GM23338 (cell line): ENCODE results near the gene KCNQ5.

Experiments
- CREB1 ChIP-seq: fragments of 250-450 bp; sonication (Bioruptor Pico); IDR thresholded peaks from 2 replicates; pipeline ENCODE4 v1.5.0; 2020; ENCODE audit warnings: low read depth, mild to moderate bottlenecking, moderate library complexity
- CTCF ChIP-seq, 2 experiments: fragments of 200-600 bp in 1 of 2; sonication (generic) in 1 of 2; conservative IDR thresholded peaks; 2 replicates each; pipeline versions ENCODE4 v1.5.1 to v1.6.1; 2016 to 2017; ENCODE audit warnings: antibody characterized with exemption in 2 of 2, low read depth in 2 of 2, mild to moderate bottlenecking in 2 of 2, moderate library complexity in 1 of 2
- ETS1 ChIP-seq: IDR thresholded peaks from 2 replicates; pipeline ENCODE4 v1.6.1; 2016; ENCODE audit warnings: antibody characterized with exemption
- EZH2 ChIP-seq: fragments of 200-600 bp; sonication (generic); IDR thresholded peaks from one replicate; pipeline ENCODE4 v1.8.0; 2017; ENCODE audit warnings: antibody characterized with exemption, mild to moderate bottlenecking, low read depth; ENCODE audit not compliant: unreplicated experiment
- EZH2phosphoT487 ChIP-seq: fragments of 200-600 bp; sonication (generic); IDR thresholded peaks from one replicate; pipeline ENCODE4 v1.8.1; 2018; ENCODE audit warnings: antibody characterized with exemption; ENCODE audit not compliant: unreplicated experiment
- JUNB ChIP-seq: IDR thresholded peaks from one replicate; pipeline ENCODE4 v1.6.1; 2016; ENCODE audit warnings: antibody characterized with exemption; ENCODE audit not compliant: unreplicated experiment
- NANOG ChIP-seq: IDR thresholded peaks from 2 replicates; pipeline ENCODE4 v1.6.1; 2016; ENCODE audit warnings: antibody characterized with exemption, borderline replicate concordance
- POLR2AphosphoS5 ChIP-seq: IDR thresholded peaks from 2 replicates; pipeline ENCODE4 v1.6.1; 2016; ENCODE audit warnings: antibody characterized with exemption, low read depth
- REST ChIP-seq: IDR thresholded peaks from one replicate; pipeline ENCODE4 v1.6.1; 2018; ENCODE audit warnings: antibody characterized with exemption; ENCODE audit not compliant: unreplicated experiment
- STAT1 ChIP-seq: IDR thresholded peaks from one replicate; pipeline ENCODE4 v1.6.1; 2016; ENCODE audit warnings: antibody characterized with exemption; ENCODE audit not compliant: unreplicated experiment
- ZNF114 ChIP-seq: fragments of 250-450 bp; sonication (Bioruptor Pico); IDR thresholded peaks from 2 replicates; pipeline ENCODE4 v1.5.0; 2020; ENCODE audit warnings: mild to moderate bottlenecking, moderate library complexity
- ZNF331 ChIP-seq: fragments of 250-450 bp; sonication (Bioruptor Pico); IDR thresholded peaks from 2 replicates; pipeline ENCODE4 v1.5.0; 2020; ENCODE audit warnings: low read depth, mild to moderate bottlenecking, moderate library complexity
- ZNF462 ChIP-seq: fragments of 250-450 bp; sonication (Bioruptor Pico); IDR thresholded peaks from 2 replicates; pipeline ENCODE4 v1.5.0; 2020; ENCODE audit warnings: mild to moderate bottlenecking, moderate library complexity

GRCh38 chr6:72712910-72713309 lies 91.0 kb downstream of the KCNQ5 start:
- TF ChIP-seq ETS1 (no peak), CTCF (conservative IDR thresholded peaks at IDR 0.05; ENCODE audit: low read depth in 2 of 2) (no peak), NANOG (no peak), REST (no peak), POLR2AphosphoS5 (no peak), EZH2 (no peak), CREB1 (CRISPR knock-in tag) (no peak), EZH2phosphoT487 (no peak), ZNF462 (CRISPR knock-in tag) (no peak), ZNF331 (no peak), JUNB (no peak), ZNF114 (CRISPR knock-in tag) (no peak), STAT1 (no peak)
